Erythroblast (primary cell): Measurements from ENCODE around the gene ZBTB7C.

Experiments
- GATA1 ChIP-seq: IDR thresholded peaks from 2 replicates; pipeline ENCODE4 v1.6.1; 2011; ENCODE audit warnings: low read depth, mild to moderate bottlenecking, control low read depth, low read length, moderate library complexity
- POLR2A ChIP-seq: IDR thresholded peaks from 2 replicates; pipeline ENCODE4 v1.6.1; 2011; ENCODE audit warnings: mild to moderate bottlenecking, low read length

- TF ChIP-seq POLR2A (no peak), GATA1 (no peak)
These were observed 19.4 kb upstream of the ZBTB7C start for GRCh38 chr18:48428475-48429177.
